WTC11 (cell line): ENCODE measurements around the gene NHERF1. TPM values are rescaled to one million over a fixed set of nuclear protein-coding genes. Genes with fewer than 3 reads are reported as not detected.

Source experiments
- ATAC-seq: fragments of 200-7000 bp; cut with Tn5 transposase; 2 replicates; pipeline ENCODE4 v1.10.0; 2021; ENCODE audit warnings: mild to moderate bottlenecking, moderate library complexity
- CTCF ChIA-PET: fragments of 300-600 bp; sonication (Branson Sonifier 250); formaldehyde crosslinking; loops from one replicate; lab custom pipeline; 2021; ENCODE audit warnings: antibody characterized with exemption; lab: Charles Lee
- POLR2A ChIA-PET: fragments of 350-600 bp; sonication (Branson Sonifier 250); formaldehyde crosslinking; loops from one replicate; lab custom pipeline; 2021; ENCODE audit warnings: antibody characterized with exemption; lab: Charles Lee
- DNase-seq: peaks from one replicate; pipeline ENCODE4 v3.0.0; 2021; ENCODE audit warnings: low spot score
- H3K27ac Mint-ChIP-seq: 2 replicates; pipeline ENCODE4 v1.8.0; 2021; ENCODE audit warnings: mixed read lengths
- H3K27me3 Mint-ChIP-seq: 2 replicates; pipeline ENCODE4 v1.8.0; 2021; ENCODE audit warnings: low read depth, mild to moderate bottlenecking, moderate library complexity, mixed read lengths
- H3K36me3 Mint-ChIP-seq: 2 replicates; pipeline ENCODE4 v1.8.0; 2021; ENCODE audit warnings: mixed read lengths
- H3K4me1 Mint-ChIP-seq: 2 replicates; pipeline ENCODE4 v1.8.0; 2022; ENCODE audit warnings: mixed read lengths
- H3K4me3 Mint-ChIP-seq: 2 replicates; pipeline ENCODE4 v1.8.0; 2021; ENCODE audit warnings: mild to moderate bottlenecking, moderate library complexity, mixed read lengths
- H3K9me3 Mint-ChIP-seq: 2 replicates; pipeline ENCODE4 v1.8.0; 2021; ENCODE audit warnings: mixed read lengths
- ELF4 ChIP-seq: sonication (generic); formaldehyde crosslinking; IDR thresholded peaks from 2 replicates; pipeline ENCODE4 v1.8.1; 2022; ENCODE audit warnings: low read depth, mild to moderate bottlenecking, moderate library complexity, missing genetic modification reagents
- JAZF1 ChIP-seq: fragments of 250-450 bp; sonication (Bioruptor Pico); IDR thresholded peaks from 2 replicates; pipeline ENCODE4 v1.9.0; 2021; ENCODE audit warnings: moderate library complexity, mild to moderate bottlenecking, inconsistent platforms
- MXD4 ChIP-seq: fragments of 250-450 bp; sonication (Bioruptor Pico); IDR thresholded peaks from 2 replicates; pipeline ENCODE4 v1.8.0; 2021; ENCODE audit warnings: mild to moderate bottlenecking, moderate library complexity, borderline replicate concordance
- NR1H2 ChIP-seq: sonication (generic); formaldehyde crosslinking; IDR thresholded peaks from 2 replicates; pipeline ENCODE4 v1.9.0; 2021; ENCODE audit warnings: mild to moderate bottlenecking, moderate library complexity, missing genetic modification reagents
- NR2C2 ChIP-seq: sonication (generic); formaldehyde crosslinking; IDR thresholded peaks from 2 replicates; pipeline ENCODE4 v1.8.0; 2022; ENCODE audit warnings: mild to moderate bottlenecking, missing genetic modification reagents
- NR3C1 ChIP-seq: sonication (generic); formaldehyde crosslinking; conservative IDR thresholded peaks from 2 replicates; pipeline ENCODE4 v1.8.1; 2023; ENCODE audit warnings: low read depth, mild to moderate bottlenecking, missing genetic modification reagents
- PRRX2 ChIP-seq: fragments of 250-450 bp; sonication (Bioruptor Pico); IDR thresholded peaks from 2 replicates; pipeline ENCODE4 v1.8.0; 2021; ENCODE audit warnings: mild to moderate bottlenecking
- RELA ChIP-seq: sonication (generic); formaldehyde crosslinking; IDR thresholded peaks from 2 replicates; pipeline ENCODE4 v1.8.1; 2022; ENCODE audit warnings: missing genetic modification reagents, mild to moderate bottlenecking, borderline replicate concordance
- SOX15 ChIP-seq: fragments of 250-450 bp; sonication (Bioruptor Pico); IDR thresholded peaks from 2 replicates; pipeline ENCODE4 v1.9.0; 2021; ENCODE audit warnings: mild to moderate bottlenecking
- SP1 ChIP-seq: sonication (generic); formaldehyde crosslinking; conservative IDR thresholded peaks from 2 replicates; pipeline ENCODE4 v1.8.1; 2022; ENCODE audit warnings: missing genetic modification reagents
- TEAD4 ChIP-seq: sonication (generic); formaldehyde crosslinking; IDR thresholded peaks from 2 replicates; pipeline ENCODE4 v1.8.0; 2022; ENCODE audit warnings: mild to moderate bottlenecking, missing genetic modification reagents
- ZNF219 ChIP-seq: sonication (generic); formaldehyde crosslinking; IDR thresholded peaks from 2 replicates; pipeline ENCODE4 v1.8.0; 2023; ENCODE audit warnings: missing genetic modification reagents, mild to moderate bottlenecking, borderline replicate concordance
- total RNA-seq: library from RNA; stranded (reverse); gene quantifications from 3 replicates; pipeline ENCODE4 v1.2.3, GENCODE V29; 2021
- TF ChIP-seq, protein P1 (sequence below): sonication (generic); formaldehyde crosslinking; IDR thresholded peaks from 2 replicates; pipeline ENCODE4 v1.8.0; 2022; ENCODE audit warnings: mild to moderate bottlenecking, missing genetic modification reagents
- TF ChIP-seq, protein P2 (sequence below): sonication (generic); formaldehyde crosslinking; IDR thresholded peaks from 2 replicates; pipeline ENCODE4 v1.8.1; 2023; ENCODE audit warnings: mild to moderate bottlenecking, missing genetic modification reagents
- TF ChIP-seq, protein P3 (sequence below): sonication (generic); formaldehyde crosslinking; IDR thresholded peaks from 2 replicates; pipeline ENCODE4 v1.8.1; 2022; ENCODE audit warnings: missing genetic modification reagents, borderline replicate concordance
- TF ChIP-seq, protein P4 (sequence below): sonication (generic); formaldehyde crosslinking; IDR thresholded peaks from 2 replicates; pipeline ENCODE4 v1.8.0; 2022; ENCODE audit warnings: mild to moderate bottlenecking, missing genetic modification reagents
- TF ChIP-seq, protein P5 (sequence below): fragments of 250-450 bp; sonication (Bioruptor Pico); IDR thresholded peaks from 2 replicates; pipeline ENCODE4 v1.9.0; 2021; ENCODE audit warnings: mild to moderate bottlenecking
- TF ChIP-seq, protein P6 (sequence below): sonication (generic); formaldehyde crosslinking; IDR thresholded peaks from 2 replicates; pipeline ENCODE4 v1.8.1; 2022; ENCODE audit warnings: mild to moderate bottlenecking, missing genetic modification reagents, moderate library complexity, borderline replicate concordance
- TF ChIP-seq, protein P7 (sequence below): sonication (generic); formaldehyde crosslinking; IDR thresholded peaks from 2 replicates; pipeline ENCODE4 v1.8.1; 2023; ENCODE audit warnings: mild to moderate bottlenecking, missing genetic modification reagents

NHERF1 gene
- total RNA-seq, 1 experiment from 2014 or later = 111 TPM

DNA sequence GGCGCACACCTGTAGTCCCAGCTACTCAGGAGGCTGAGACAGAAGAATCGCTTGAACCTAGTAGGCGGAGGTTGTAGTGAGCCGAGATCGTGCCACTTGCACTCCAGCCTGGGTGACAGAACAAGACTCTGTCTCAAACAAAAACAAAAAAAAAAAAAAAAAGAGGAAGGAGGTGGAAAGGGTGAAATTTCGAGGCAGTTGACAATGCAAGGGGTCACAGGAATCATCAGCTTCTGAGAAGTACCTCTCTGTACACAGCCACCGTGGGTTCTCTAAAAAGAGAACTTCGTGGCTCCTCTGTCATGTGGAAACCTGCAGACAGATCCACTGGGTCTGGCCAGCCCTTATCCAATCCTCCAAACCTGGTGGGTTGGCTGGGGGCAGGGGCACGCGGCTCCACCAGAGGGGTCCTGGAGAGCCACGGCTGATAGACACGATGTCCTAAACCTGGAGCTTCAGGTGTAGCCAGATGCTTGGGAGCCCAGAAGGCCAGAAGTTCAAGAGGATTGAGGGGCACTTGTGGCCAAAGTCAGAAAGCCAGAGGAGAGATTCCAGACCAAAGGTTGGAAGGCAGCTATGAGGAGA lies 35.2 kb upstream of the NHERF1 start (continued):
- TF ChIP-seq, protein P1, sequence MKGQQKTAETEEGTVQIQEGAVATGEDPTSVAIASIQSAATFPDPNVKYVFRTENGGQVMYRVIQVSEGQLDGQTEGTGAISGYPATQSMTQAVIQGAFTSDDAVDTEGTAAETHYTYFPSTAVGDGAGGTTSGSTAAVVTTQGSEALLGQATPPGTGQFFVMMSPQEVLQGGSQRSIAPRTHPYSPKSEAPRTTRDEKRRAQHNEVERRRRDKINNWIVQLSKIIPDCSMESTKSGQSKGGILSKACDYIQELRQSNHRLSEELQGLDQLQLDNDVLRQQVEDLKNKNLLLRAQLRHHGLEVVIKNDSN (CRISPR knock-in tag) = no peak
- TF ChIP-seq, all 79 proteins: peak for 0

DNA sequence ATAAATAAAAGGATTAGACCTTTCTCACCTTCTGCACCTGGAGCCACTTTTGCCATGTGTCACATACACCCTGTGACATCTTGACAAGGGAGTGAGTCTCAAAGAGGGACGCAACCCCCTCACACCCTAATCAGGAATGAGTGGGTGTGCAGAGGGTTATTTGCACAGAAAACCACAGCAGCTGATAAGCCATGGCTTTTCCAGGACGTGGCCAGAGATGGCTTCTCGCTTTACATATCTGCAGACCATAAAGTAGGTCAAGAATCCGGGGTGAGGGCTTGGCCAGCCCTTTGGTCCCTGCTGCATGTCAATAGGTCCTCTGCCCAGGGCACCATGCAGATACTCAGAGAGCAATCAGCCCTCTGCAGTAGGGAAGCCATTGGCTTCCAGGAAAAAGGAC lies 33.3 kb upstream of the NHERF1 start:
- Mint-ChIP-seq H3K9me3 (no peaks in the 10 kb centered on the region), H3K36me3 (no peaks in the 10 kb centered on the region), H3K27ac (no peak overlapping the region), H3K4me3 (no peak overlapping the region), H3K4me1 (no peaks in the 10 kb centered on the region), H3K27me3 (no peaks in the 10 kb centered on the region; the same call in 1 of the 2 replicates)
- no peak for TF ChIP-seq SOX15 (CRISPR knock-in tag)
- TF ChIP-seq, protein P2, sequence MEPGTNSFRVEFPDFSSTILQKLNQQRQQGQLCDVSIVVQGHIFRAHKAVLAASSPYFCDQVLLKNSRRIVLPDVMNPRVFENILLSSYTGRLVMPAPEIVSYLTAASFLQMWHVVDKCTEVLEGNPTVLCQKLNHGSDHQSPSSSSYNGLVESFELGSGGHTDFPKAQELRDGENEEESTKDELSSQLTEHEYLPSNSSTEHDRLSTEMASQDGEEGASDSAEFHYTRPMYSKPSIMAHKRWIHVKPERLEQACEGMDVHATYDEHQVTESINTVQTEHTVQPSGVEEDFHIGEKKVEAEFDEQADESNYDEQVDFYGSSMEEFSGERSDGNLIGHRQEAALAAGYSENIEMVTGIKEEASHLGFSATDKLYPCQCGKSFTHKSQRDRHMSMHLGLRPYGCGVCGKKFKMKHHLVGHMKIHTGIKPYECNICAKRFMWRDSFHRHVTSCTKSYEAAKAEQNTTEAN = no peak
- TF ChIP-seq ELF4 (CRISPR knock-in tag) = no peak
- TF ChIP-seq MXD4 (CRISPR knock-in tag) = no peak
- TF ChIP-seq TEAD4 (CRISPR knock-in tag) = no peak
- TF ChIP-seq NR2C2 = no peak
- TF ChIP-seq, protein P3, sequence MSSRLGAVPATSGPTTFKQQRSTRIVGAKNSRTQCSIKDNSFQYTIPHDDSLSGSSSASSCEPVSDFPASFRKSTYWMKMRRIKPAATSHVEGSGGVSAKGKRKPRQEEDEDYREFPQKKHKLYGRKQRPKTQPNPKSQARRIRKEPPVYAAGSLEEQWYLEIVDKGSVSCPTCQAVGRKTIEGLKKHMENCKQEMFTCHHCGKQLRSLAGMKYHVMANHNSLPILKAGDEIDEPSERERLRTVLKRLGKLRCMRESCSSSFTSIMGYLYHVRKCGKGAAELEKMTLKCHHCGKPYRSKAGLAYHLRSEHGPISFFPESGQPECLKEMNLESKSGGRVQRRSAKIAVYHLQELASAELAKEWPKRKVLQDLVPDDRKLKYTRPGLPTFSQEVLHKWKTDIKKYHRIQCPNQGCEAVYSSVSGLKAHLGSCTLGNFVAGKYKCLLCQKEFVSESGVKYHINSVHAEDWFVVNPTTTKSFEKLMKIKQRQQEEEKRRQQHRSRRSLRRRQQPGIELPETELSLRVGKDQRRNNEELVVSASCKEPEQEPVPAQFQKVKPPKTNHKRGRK (CRISPR knock-in tag) = no peak
- TF ChIP-seq, protein P4, sequence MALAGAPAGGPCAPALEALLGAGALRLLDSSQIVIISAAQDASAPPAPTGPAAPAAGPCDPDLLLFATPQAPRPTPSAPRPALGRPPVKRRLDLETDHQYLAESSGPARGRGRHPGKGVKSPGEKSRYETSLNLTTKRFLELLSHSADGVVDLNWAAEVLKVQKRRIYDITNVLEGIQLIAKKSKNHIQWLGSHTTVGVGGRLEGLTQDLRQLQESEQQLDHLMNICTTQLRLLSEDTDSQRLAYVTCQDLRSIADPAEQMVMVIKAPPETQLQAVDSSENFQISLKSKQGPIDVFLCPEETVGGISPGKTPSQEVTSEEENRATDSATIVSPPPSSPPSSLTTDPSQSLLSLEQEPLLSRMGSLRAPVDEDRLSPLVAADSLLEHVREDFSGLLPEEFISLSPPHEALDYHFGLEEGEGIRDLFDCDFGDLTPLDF (CRISPR knock-in tag) = no peak
- TF ChIP-seq JAZF1 (CRISPR knock-in tag) = no peak
- no peak for TF ChIP-seq SP1 (CRISPR knock-in tag)
- no peak for TF ChIP-seq NR3C1 (CRISPR knock-in tag)
- TF ChIP-seq NR1H2 (CRISPR knock-in tag) = no peak
- no peak for TF ChIP-seq ZNF219
- TF ChIP-seq, protein P5, sequence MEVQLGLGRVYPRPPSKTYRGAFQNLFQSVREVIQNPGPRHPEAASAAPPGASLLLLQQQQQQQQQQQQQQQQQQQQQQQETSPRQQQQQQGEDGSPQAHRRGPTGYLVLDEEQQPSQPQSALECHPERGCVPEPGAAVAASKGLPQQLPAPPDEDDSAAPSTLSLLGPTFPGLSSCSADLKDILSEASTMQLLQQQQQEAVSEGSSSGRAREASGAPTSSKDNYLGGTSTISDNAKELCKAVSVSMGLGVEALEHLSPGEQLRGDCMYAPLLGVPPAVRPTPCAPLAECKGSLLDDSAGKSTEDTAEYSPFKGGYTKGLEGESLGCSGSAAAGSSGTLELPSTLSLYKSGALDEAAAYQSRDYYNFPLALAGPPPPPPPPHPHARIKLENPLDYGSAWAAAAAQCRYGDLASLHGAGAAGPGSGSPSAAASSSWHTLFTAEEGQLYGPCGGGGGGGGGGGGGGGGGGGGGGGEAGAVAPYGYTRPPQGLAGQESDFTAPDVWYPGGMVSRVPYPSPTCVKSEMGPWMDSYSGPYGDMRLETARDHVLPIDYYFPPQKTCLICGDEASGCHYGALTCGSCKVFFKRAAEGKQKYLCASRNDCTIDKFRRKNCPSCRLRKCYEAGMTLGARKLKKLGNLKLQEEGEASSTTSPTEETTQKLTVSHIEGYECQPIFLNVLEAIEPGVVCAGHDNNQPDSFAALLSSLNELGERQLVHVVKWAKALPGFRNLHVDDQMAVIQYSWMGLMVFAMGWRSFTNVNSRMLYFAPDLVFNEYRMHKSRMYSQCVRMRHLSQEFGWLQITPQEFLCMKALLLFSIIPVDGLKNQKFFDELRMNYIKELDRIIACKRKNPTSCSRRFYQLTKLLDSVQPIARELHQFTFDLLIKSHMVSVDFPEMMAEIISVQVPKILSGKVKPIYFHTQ (CRISPR knock-in tag) = no peak
- TF ChIP-seq, protein P6, sequence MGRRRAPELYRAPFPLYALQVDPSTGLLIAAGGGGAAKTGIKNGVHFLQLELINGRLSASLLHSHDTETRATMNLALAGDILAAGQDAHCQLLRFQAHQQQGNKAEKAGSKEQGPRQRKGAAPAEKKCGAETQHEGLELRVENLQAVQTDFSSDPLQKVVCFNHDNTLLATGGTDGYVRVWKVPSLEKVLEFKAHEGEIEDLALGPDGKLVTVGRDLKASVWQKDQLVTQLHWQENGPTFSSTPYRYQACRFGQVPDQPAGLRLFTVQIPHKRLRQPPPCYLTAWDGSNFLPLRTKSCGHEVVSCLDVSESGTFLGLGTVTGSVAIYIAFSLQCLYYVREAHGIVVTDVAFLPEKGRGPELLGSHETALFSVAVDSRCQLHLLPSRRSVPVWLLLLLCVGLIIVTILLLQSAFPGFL = no peak
- no peak for TF ChIP-seq PRRX2 (CRISPR knock-in tag)
- TF ChIP-seq, protein P7, sequence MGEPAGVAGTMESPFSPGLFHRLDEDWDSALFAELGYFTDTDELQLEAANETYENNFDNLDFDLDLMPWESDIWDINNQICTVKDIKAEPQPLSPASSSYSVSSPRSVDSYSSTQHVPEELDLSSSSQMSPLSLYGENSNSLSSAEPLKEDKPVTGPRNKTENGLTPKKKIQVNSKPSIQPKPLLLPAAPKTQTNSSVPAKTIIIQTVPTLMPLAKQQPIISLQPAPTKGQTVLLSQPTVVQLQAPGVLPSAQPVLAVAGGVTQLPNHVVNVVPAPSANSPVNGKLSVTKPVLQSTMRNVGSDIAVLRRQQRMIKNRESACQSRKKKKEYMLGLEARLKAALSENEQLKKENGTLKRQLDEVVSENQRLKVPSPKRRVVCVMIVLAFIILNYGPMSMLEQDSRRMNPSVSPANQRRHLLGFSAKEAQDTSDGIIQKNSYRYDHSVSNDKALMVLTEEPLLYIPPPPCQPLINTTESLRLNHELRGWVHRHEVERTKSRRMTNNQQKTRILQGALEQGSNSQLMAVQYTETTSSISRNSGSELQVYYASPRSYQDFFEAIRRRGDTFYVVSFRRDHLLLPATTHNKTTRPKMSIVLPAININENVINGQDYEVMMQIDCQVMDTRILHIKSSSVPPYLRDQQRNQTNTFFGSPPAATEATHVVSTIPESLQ = no peak
- no peak for TF ChIP-seq RELA (CRISPR knock-in tag)
- DNase-seq (no peak), ATAC-seq (no peak)
- ChIA-PET POLR2A (no interaction called here), CTCF (no interaction called here)
